OCI-LY3 (cell line): ENCODE measurements around the gene ARMC12.

Source experiments
- EZH2phosphoT487 ChIP-seq: fragments of 200-600 bp; shearing (Covaris generic); IDR thresholded peaks from 2 replicates; pipeline ENCODE4 v1.6.1; 2018; ENCODE audit warnings: antibody characterized with exemption, mixed run types, low read depth
- TF ChIP-seq, protein P1 (sequence below): fragments of 200-600, 300-600 bp; sonication (generic); IDR thresholded peaks from 2 replicates; pipeline ENCODE4 v1.5.1; 2014; ENCODE audit warnings: antibody characterized with exemption, low read length, low read depth

GRCh38 chr6:35733633-35734032 is 3.2 kb upstream of the ARMC12 start:
- TF ChIP-seq, protein P1, sequence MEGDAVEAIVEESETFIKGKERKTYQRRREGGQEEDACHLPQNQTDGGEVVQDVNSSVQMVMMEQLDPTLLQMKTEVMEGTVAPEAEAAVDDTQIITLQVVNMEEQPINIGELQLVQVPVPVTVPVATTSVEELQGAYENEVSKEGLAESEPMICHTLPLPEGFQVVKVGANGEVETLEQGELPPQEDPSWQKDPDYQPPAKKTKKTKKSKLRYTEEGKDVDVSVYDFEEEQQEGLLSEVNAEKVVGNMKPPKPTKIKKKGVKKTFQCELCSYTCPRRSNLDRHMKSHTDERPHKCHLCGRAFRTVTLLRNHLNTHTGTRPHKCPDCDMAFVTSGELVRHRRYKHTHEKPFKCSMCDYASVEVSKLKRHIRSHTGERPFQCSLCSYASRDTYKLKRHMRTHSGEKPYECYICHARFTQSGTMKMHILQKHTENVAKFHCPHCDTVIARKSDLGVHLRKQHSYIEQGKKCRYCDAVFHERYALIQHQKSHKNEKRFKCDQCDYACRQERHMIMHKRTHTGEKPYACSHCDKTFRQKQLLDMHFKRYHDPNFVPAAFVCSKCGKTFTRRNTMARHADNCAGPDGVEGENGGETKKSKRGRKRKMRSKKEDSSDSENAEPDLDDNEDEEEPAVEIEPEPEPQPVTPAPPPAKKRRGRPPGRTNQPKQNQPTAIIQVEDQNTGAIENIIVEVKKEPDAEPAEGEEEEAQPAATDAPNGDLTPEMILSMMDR = no peak
- no peak for TF ChIP-seq EZH2phosphoT487
